ENCODE results near the gene TMEM41B.
A peak's percentile ranks its signal among the peaks of the same experiment; 100 is the strongest.
"Not testable (repeated sequence)": the region's sequence is repeated elsewhere in the genome, so short reads cannot be mapped to it uniquely, and the experiment has no call there.

TMEM41B gene

GRCh38 chr11:9259981-9260837, 54.2 kb downstream of the TMEM41B start:
- no peak for DNase-seq (ENCODE audit: low spot score)

GRCh38 chr11:9258279-9258678, 56.1 kb downstream of the TMEM41B start:
- DNase-seq (ENCODE audit: low spot score) = not testable (repeated sequence)

- DNase-seq (ENCODE audit: low spot score) = no peak
Measured at GRCh38 chr11:9254416-9254815, 60.0 kb downstream of the TMEM41B start.

GRCh38 chr11:9253086-9253485, 61.3 kb downstream of the TMEM41B start:
- no peak for DNase-seq (ENCODE audit: low spot score)

GRCh38 chr11:9251311-9251710, 63.1 kb downstream of the TMEM41B start:
- no peak for DNase-seq (ENCODE audit: low spot score)

GRCh38 chr11:9250139-9250582, 64.2 kb downstream of the TMEM41B start:
- DNase-seq (ENCODE audit: low spot score) = no peak

- DNase-seq (ENCODE audit: low spot score) = no peak
Measured at GRCh38 chr11:9249252-9249651, 65.1 kb downstream of the TMEM41B start.

GRCh38 chr11:9247863-9248262, 66.5 kb downstream of the TMEM41B start:
- no peak for DNase-seq (ENCODE audit: low spot score)

- DNase-seq (ENCODE audit: low spot score) = not testable (repeated sequence)
Measured at GRCh38 chr11:9236242-9236641, 78.2 kb downstream of the TMEM41B start.

GRCh38 chr11:9232482-9232881, 81.9 kb downstream of the TMEM41B start:
- DNase-seq (ENCODE audit: low spot score) = no peak

GRCh38 chr11:9231848-9232177, 82.6 kb downstream of the TMEM41B start:
- DNase-seq (ENCODE audit: low spot score) = peak; percentile 36

All from AG20443 (cell line).